ENCODE measurements around the gene ANKRD13D.

- TF ChIP-seq POLR2A (IDR thresholded peaks at IDR 0.05; ENCODE audit: low read depth, low read length) (no peak), POLR2AphosphoS5 (IDR thresholded peaks at IDR 0.05; ENCODE audit: low read depth, low read length) (no peak), TAF1 (IDR thresholded peaks at IDR 0.05; ENCODE audit: low read depth, low read length) (no peak), POU2F2 (IDR thresholded peaks at IDR 0.05; ENCODE audit: low read depth, low read length) (no peak)
Observed at GRCh38 chr11:67320011-67320410, 30.9 kb downstream of the ANKRD13D start.

Measured in GM12891 (cell line).